ENCODE data around the gene COL6A2.
A peak's percentile ranks its signal among the peaks of the same experiment; 100 is the strongest.

The COL6A2 gene

DNA sequence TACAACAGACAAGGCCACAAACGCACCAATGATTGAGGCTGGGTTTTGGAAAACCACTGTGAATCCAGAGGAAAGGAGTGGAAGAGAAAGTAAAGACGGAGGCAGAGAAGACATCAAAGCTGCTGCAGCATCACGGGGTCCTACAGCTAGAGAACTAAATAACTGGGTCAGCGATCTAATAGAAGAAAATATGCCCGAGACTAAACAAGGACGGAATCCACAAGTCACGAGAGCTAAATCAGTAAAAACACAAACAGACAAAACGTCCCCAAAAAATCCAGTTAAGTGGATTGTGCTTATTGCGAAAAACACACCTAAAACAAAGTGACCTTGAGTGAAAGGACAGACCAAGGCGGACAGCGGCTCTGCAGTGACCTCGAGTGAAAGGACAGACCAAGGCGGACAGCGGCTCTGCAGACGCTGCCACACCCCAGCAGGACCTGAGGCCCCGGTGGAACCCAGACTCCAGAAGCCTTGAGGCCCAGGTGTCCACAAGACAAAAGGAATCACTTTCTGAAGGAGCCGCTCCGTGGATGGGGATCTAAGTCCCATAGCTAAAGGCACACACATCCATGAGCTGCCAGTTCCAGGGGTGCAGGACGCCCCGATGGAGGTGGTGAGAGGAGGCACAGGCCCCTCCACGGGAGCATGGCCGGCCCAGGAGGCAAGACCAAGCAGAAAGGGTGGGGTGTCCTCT lies 51.4 kb downstream of the COL6A2 start:
- no peaks in the 10 kb centered on the region for H3K9me3 ChIP-seq (ENCODE audit: control insufficient read depth, insufficient read depth, low read length)
- H3K36me3 ChIP-seq (ENCODE audit: control insufficient read depth, insufficient read depth, low read length), result no peaks in the 10 kb centered on the region; the same call in 1 of the 2 replicates
- H3K4me3 ChIP-seq (ENCODE audit: low read length), result no peak overlapping the region
- no peaks in the 10 kb centered on the region for H3K27me3 ChIP-seq (ENCODE audit: control insufficient read depth, insufficient read depth, low read length)
- H3K4me1 ChIP-seq (ENCODE audit: control insufficient read depth, insufficient read depth, low read length), result peaks cover 6% of the 10 kb centered on the region
- WGBS (ENCODE audit: insufficient coverage, insufficient read length), result no CpG with 5 or more reads among the region's 22 CpGs
- no peak for DNase-seq (ENCODE audit: low read depth, low spot score)
- H3K27ac ChIP-seq (ENCODE audit: low read length), result no peak overlapping the region

GRCh38 chr21:46150073-46150472 lies 52.2 kb downstream of the COL6A2 start:
- WGBS (ENCODE audit: insufficient coverage, insufficient read length), result no CpG with 5 or more reads among the region's 19 CpGs
- H3K36me3 ChIP-seq (ENCODE audit: control insufficient read depth, insufficient read depth, low read length), result no peaks in the 10 kb centered on the region; the same call in 1 of the 2 replicates

GRCh38 chr21:46150491-46151121 lies 52.7 kb downstream of the COL6A2 start:
- no peak for DNase-seq (ENCODE audit: low read depth, low spot score)
- Histone ChIP-seq H3K4me1 (ENCODE audit: control insufficient read depth, insufficient read depth, low read length) (peaks cover 6% of the 10 kb centered on the region), H3K4me3 (ENCODE audit: low read length) (no peak overlapping the region), H3K27me3 (ENCODE audit: control insufficient read depth, insufficient read depth, low read length) (no peaks in the 10 kb centered on the region), H3K36me3 (ENCODE audit: control insufficient read depth, insufficient read depth, low read length) (no peaks in the 10 kb centered on the region), H3K27ac (ENCODE audit: low read length) (no peak overlapping the region), H3K9me3 (ENCODE audit: control insufficient read depth, insufficient read depth, low read length) (no peaks in the 10 kb centered on the region)
- WGBS (ENCODE audit: insufficient coverage, insufficient read length), result no CpG with 5 or more reads among the region's 24 CpGs

More at GRCh38 chr21:46150073-46150472, 52.2 kb downstream of the COL6A2 start:
- H3K27me3 ChIP-seq (ENCODE audit: control insufficient read depth, insufficient read depth, low read length), result no peaks in the 10 kb centered on the region
- H3K4me1 ChIP-seq (ENCODE audit: control insufficient read depth, insufficient read depth, low read length), result peaks cover 6% of the 10 kb centered on the region
- no peak overlapping the region for H3K27ac ChIP-seq (ENCODE audit: low read length)
- DNase-seq (ENCODE audit: low read depth, low spot score), result no peak
- no peak overlapping the region for H3K4me3 ChIP-seq (ENCODE audit: low read length)
- H3K9me3 ChIP-seq (ENCODE audit: control insufficient read depth, insufficient read depth, low read length), result no peaks in the 10 kb centered on the region

GRCh38 chr21:46151261-46151988 lies 53.5 kb downstream of the COL6A2 start:
- no peaks in the 10 kb centered on the region for H3K27me3 ChIP-seq (ENCODE audit: control insufficient read depth, insufficient read depth, low read length)
- H3K27ac ChIP-seq (ENCODE audit: low read length), result no peak overlapping the region
- no peak overlapping the region for H3K4me3 ChIP-seq (ENCODE audit: low read length)
- WGBS (ENCODE audit: insufficient coverage, insufficient read length), result no CpG with 5 or more reads among the region's 47 CpGs
- H3K36me3 ChIP-seq (ENCODE audit: control insufficient read depth, insufficient read depth, low read length), result no peaks in the 10 kb centered on the region
- H3K9me3 ChIP-seq (ENCODE audit: control insufficient read depth, insufficient read depth, low read length), result no peaks in the 10 kb centered on the region
- peaks cover 6% of the 10 kb centered on the region for H3K4me1 ChIP-seq (ENCODE audit: control insufficient read depth, insufficient read depth, low read length)
- no peak for DNase-seq (ENCODE audit: low read depth, low spot score)

- H3K9me3 ChIP-seq (ENCODE audit: control insufficient read depth, insufficient read depth, low read length), result no peaks in the 10 kb centered on the region
- no peak for DNase-seq (ENCODE audit: low read depth, low spot score)
- no peaks in the 10 kb centered on the region for H3K36me3 ChIP-seq (ENCODE audit: control insufficient read depth, insufficient read depth, low read length)
- no peak overlapping the region for H3K4me3 ChIP-seq (ENCODE audit: low read length)
- H3K27me3 ChIP-seq (ENCODE audit: control insufficient read depth, insufficient read depth, low read length), result no peaks in the 10 kb centered on the region
- no peak overlapping the region for H3K27ac ChIP-seq (ENCODE audit: low read length)
- no CpG with 5 or more reads among the region's 45 CpGs for WGBS (ENCODE audit: insufficient coverage, insufficient read length)
- H3K4me1 ChIP-seq (ENCODE audit: control insufficient read depth, insufficient read depth, low read length), result peaks cover 6% of the 10 kb centered on the region
These were observed 54.3 kb downstream of the COL6A2 start for GRCh38 chr21:46151989-46152926.

DNA sequence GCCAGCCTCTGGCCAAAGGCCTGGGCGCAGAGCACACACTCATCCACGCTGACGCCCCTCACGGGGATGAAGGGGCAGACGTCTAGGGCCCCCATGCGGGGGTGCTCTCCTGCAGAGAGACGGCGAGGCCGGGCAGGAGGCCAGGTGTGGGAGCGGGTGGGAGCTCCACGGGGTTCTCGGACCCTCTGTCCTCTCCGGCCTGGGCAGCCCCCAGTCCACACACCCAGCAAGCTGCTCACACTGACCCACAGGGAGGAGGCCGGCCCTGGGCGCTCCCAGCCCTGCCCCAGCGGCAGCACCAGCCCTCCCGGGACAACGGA lies 55.0 kb downstream of the COL6A2 start:
- Histone ChIP-seq H3K9me3 (ENCODE audit: control insufficient read depth, insufficient read depth, low read length) (no peaks in the 10 kb centered on the region), H3K27ac (ENCODE audit: low read length) (no peak overlapping the region), H3K27me3 (ENCODE audit: control insufficient read depth, insufficient read depth, low read length) (no peaks in the 10 kb centered on the region), H3K4me3 (ENCODE audit: low read length) (no peak overlapping the region), H3K36me3 (ENCODE audit: control insufficient read depth, insufficient read depth, low read length) (no peaks in the 10 kb centered on the region), H3K4me1 (ENCODE audit: control insufficient read depth, insufficient read depth, low read length) (peaks cover 6% of the 10 kb centered on the region)
- WGBS (ENCODE audit: insufficient coverage, insufficient read length), result no CpG with 5 or more reads among the region's 18 CpGs
- DNase-seq (ENCODE audit: low read depth, low spot score), result no peak

DNA sequence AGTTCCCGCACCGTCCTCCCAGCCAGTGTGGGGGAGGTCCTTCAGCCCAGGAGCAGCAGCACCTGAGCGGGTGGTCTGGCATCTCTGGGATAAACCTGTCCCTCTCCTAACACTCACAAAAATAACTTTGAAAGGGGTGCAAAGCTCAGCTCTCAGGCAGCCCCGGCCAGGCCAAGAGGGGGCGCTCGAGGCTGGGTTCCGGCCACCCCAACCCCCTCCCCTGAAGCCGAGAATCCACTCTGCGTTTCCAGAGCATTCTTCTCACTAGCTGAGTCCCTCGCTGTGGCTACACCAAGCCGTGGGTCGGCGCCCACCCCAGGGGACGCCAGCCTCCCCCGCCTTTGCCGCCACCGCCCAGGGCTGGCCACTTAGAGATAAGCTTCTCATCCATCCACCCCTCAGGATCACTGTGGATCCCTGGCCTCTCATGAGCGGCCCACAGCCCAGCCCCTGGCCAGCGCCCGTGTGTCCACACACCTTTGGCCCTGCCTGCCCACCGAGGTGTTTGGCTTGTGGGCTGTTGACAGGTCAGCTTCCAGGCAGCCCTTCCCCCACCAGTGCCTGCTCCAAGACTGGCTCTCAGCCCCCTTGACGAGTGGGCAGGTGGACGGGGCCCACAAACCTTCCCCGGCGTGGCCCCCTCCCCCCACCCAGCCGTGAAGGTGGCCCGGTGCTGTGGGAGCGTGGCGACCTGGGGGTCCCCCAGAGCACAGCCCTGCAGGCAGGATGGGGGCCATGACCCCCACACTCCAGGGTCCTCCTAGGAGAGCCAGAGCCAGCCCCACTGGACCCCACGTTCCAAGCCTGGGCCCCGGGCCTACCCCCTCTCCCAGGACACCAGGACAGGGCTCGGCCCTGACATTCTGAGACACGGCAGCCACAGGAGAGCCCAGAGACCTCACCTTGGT lies 55.6 kb downstream of the COL6A2 start:
- Histone ChIP-seq H3K4me1 (ENCODE audit: control insufficient read depth, insufficient read depth, low read length) (peaks cover 6% of the 10 kb centered on the region), H3K27ac (ENCODE audit: low read length) (no peak overlapping the region), H3K9me3 (ENCODE audit: control insufficient read depth, insufficient read depth, low read length) (no peaks in the 10 kb centered on the region), H3K4me3 (ENCODE audit: low read length) (no peak overlapping the region), H3K27me3 (ENCODE audit: control insufficient read depth, insufficient read depth, low read length) (no peaks in the 10 kb centered on the region), H3K36me3 (ENCODE audit: control insufficient read depth, insufficient read depth, low read length) (no peaks in the 10 kb centered on the region)
- peak; percentile 41 for DNase-seq (ENCODE audit: low read depth, low spot score)
- no CpG with 5 or more reads among the region's 33 CpGs for WGBS (ENCODE audit: insufficient coverage, insufficient read length)

GRCh38 chr21:46154155-46154954 lies 56.4 kb downstream of the COL6A2 start:
- Histone ChIP-seq H3K4me1 (ENCODE audit: control insufficient read depth, insufficient read depth, low read length) (peaks cover 6% of the 10 kb centered on the region), H3K4me3 (ENCODE audit: low read length) (no peak overlapping the region), H3K27ac (ENCODE audit: low read length) (no peak overlapping the region), H3K9me3 (ENCODE audit: control insufficient read depth, insufficient read depth, low read length) (no peaks in the 10 kb centered on the region), H3K27me3 (ENCODE audit: control insufficient read depth, insufficient read depth, low read length) (no peaks in the 10 kb centered on the region), H3K36me3 (ENCODE audit: control insufficient read depth, insufficient read depth, low read length) (no peaks in the 10 kb centered on the region)
- no CpG with 5 or more reads among the region's 39 CpGs for WGBS (ENCODE audit: insufficient coverage, insufficient read length)
- DNase-seq (ENCODE audit: low read depth, low spot score), result no peak

GRCh38 chr21:46154955-46155513 lies 57.1 kb downstream of the COL6A2 start:
- no peak for DNase-seq (ENCODE audit: low read depth, low spot score)
- no peaks in the 10 kb centered on the region for H3K9me3 ChIP-seq (ENCODE audit: control insufficient read depth, insufficient read depth, low read length)
- no CpG with 5 or more reads among the region's 16 CpGs for WGBS (ENCODE audit: insufficient coverage, insufficient read length)

More at GRCh38 chr21:46154955-46155513, 57.1 kb downstream of the COL6A2 start:
- H3K36me3 ChIP-seq (ENCODE audit: control insufficient read depth, insufficient read depth, low read length), result no peaks in the 10 kb centered on the region
- H3K27ac ChIP-seq (ENCODE audit: low read length), result no peak overlapping the region
- H3K27me3 ChIP-seq (ENCODE audit: control insufficient read depth, insufficient read depth, low read length), result no peaks in the 10 kb centered on the region
- H3K4me1 ChIP-seq (ENCODE audit: control insufficient read depth, insufficient read depth, low read length), result peaks cover 6% of the 10 kb centered on the region
- no peak overlapping the region for H3K4me3 ChIP-seq (ENCODE audit: low read length)
